ENCODE data around the gene ZNF25.

DNA sequence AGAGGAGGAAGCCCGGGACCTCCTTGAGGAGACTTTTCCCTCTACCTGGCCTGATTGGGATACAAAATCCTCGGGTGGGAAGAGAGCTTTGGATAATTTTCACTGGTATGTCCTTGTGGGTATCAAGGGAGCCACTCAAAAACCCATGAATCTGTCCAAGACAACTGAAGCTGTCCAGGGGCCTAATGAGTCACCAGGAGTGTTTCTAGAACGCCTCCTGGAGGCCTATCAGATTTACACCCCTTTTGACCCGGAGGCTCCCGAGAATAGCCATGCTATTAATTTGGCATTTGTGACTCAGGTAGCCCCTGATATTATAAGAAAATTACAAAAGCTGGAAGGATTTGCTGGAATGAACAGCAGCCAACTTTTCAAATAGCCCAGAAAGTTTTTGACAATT, 38.6 kb downstream of the ZNF25 start:
- TF ChIP-seq, protein P1, sequence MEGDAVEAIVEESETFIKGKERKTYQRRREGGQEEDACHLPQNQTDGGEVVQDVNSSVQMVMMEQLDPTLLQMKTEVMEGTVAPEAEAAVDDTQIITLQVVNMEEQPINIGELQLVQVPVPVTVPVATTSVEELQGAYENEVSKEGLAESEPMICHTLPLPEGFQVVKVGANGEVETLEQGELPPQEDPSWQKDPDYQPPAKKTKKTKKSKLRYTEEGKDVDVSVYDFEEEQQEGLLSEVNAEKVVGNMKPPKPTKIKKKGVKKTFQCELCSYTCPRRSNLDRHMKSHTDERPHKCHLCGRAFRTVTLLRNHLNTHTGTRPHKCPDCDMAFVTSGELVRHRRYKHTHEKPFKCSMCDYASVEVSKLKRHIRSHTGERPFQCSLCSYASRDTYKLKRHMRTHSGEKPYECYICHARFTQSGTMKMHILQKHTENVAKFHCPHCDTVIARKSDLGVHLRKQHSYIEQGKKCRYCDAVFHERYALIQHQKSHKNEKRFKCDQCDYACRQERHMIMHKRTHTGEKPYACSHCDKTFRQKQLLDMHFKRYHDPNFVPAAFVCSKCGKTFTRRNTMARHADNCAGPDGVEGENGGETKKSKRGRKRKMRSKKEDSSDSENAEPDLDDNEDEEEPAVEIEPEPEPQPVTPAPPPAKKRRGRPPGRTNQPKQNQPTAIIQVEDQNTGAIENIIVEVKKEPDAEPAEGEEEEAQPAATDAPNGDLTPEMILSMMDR (IDR thresholded peaks at IDR 0.05), result no peak
- TF ChIP-seq POLR2A (IDR thresholded peaks at IDR 0.05), result no peak

All from right lobe of liver (tissue), 4 donors.